HFF-Myc (cell line): ENCODE measurements around the gene KCNT1.

ENCODE experiments used
- DNase-seq: peaks from one replicate; pipeline ENCODE4 v3.0.0-alpha.2; 2011; ENCODE audit warnings: low read depth; ENCODE audit errors: extremely low read depth
- H3K4me3 ChIP-seq: replicated peaks from 2 replicates; pipeline ENCODE4 v1.5.1; 2011; ENCODE audit warnings: low read depth, mild to moderate bottlenecking, control low read depth, low read length
- CTCF ChIP-seq: IDR thresholded peaks from 2 replicates; pipeline ENCODE4 v1.5.1; 2012; ENCODE audit warnings: mild to moderate bottlenecking, low read depth, low read length, control low read depth; ENCODE audit errors: missing control alignments

The KCNT1 gene

GRCh38 chr9:135818718-135819475 is 116.9 kb downstream of the KCNT1 start:
- TF ChIP-seq CTCF = no peak
- no peak overlapping the region for H3K4me3 ChIP-seq
- DNase-seq = no peak

DNA sequence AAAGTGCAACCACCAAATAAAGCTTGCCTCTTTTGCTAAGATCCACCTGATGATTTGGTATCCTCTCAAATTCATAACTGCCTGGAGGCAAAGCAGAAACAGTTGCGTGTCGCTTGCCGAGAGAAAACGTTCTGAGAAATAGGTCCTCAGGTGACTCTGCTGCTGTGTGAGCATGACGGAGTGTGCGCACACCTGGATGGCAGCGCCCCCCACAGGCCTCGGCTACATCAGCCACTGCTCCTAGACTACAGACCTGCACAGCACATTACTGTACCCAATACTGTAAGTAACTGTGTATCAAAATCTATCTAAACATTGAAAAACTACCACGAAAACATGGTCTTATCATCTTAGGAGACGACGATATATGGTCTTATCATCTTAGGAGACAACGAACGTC is 117.9 kb downstream of the KCNT1 start:
- no peak overlapping the region for H3K4me3 ChIP-seq
- DNase-seq = no peak
- no peak for TF ChIP-seq CTCF

DNA sequence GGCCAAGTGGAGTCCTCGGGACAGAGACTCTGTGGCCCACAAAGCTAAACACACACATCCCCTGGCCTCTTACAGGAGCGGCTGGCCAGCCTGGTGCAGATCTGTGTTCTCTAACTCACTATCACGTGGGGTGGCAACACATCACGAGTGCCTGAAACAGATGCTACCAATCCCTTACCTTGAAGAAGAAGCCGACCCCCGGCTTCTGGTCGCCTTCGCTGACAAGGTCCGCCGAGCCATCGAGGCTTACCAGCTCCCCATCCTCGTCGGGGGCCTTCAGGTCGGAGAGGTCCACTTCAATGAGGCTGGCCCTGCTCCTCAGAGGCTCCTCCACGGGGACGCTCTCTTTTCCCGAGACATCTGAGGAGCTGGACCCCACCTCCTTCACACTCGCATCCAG is 118.7 kb downstream of the KCNT1 start:
- no peak for DNase-seq
- no peak for TF ChIP-seq CTCF
- no peak overlapping the region for H3K4me3 ChIP-seq

- DNase-seq = no peak
- H3K4me3 ChIP-seq = no peak overlapping the region
Observed at GRCh38 chr9:135821116-135821515, 119.1 kb downstream of the KCNT1 start.

GRCh38 chr9:135821733-135822373 is 119.9 kb downstream of the KCNT1 start:
- TF ChIP-seq CTCF = no peak
- no peak for DNase-seq

More at GRCh38 chr9:135821116-135821515, 119.1 kb downstream of the KCNT1 start:
- no peak for TF ChIP-seq CTCF

DNA sequence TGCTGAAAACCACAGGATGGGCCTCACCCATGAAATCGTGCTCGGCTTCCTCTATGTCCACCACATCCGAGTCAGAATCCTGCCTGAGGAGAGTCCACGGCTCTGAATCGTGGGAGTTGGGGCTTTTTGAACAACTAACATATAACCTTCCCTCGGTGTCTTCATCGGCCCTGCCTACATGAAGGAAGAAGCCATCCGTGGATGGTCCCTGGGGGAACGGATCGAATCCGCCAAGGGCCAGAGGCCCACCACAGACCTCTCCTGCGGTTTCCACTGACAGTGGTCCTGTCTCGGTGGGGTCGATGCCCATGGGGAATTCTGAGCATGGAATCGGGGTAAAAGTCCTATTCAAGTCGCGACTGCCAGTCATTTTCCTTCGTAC is 120.4 kb downstream of the KCNT1 start:
- TF ChIP-seq CTCF = no peak
- no peak overlapping the region for H3K4me3 ChIP-seq
- DNase-seq = no peak

More at GRCh38 chr9:135821733-135822373, 119.9 kb downstream of the KCNT1 start:
- no peak overlapping the region for H3K4me3 ChIP-seq
